Upper lobe of left lung (tissue), 6 donors: Measurements from ENCODE around the gene JOSD1. TPM values are rescaled to one million over a fixed set of nuclear protein-coding genes. Genes with fewer than 3 reads are reported as not detected.

ENCODE experiments used
- ATAC-seq, 2 donors: fragments of 200-7000 bp; cut with Tn5 transposase; one replicate each; pipeline ENCODE4 v1.9.1; 2022; ENCODE audit warnings: mild to moderate bottlenecking in 2 of 2, moderate library complexity in 2 of 2; ENCODE audit not compliant: low FRiP score in 2 of 2
- DNase-seq, 2 donors: peaks; one replicate each; pipeline ENCODE4 v3.0.0-alpha.2; 2019 to 2020
- H3K27ac ChIP-seq, 4 donors: fragments of 200-600 bp; sonication (generic); one replicate each; pipeline ENCODE4 v1.5.1; 2016 to 2019
- H3K27me3 ChIP-seq, 4 donors: fragments of 200-600 bp; sonication (generic); one replicate each; pipeline ENCODE4 v1.5.1; 2017 to 2019
- H3K36me3 ChIP-seq, 4 donors: fragments of 200-600 bp; sonication (generic); one replicate each; pipeline ENCODE4 v1.5.1; 2016 to 2019
- H3K4me1 ChIP-seq, 4 donors: fragments of 200-600 bp; sonication (generic); one replicate each; pipeline ENCODE4 v1.5.1; 2018 to 2019
- H3K4me3 ChIP-seq, 4 donors: fragments of 200-600 bp; sonication (generic); one replicate each; pipeline ENCODE4 v1.5.1; 2017 to 2019; ENCODE audit warnings: mild to moderate bottlenecking in 2 of 4, moderate library complexity in 1 of 4
- H3K9me3 ChIP-seq, 4 donors: fragments of 200-600 bp; sonication (generic); one replicate each; pipeline ENCODE4 v1.5.1; 2018 to 2019
- EP300 ChIP-seq, 4 donors: sonication (generic); formaldehyde crosslinking; IDR thresholded peaks; one replicate each; pipeline ENCODE4 v1.5.1; 2017; ENCODE audit warnings: antibody characterized with exemption in 4 of 4, control low read depth in 2 of 4
- POLR2A ChIP-seq, 4 donors: fragments of 450-650 bp; IDR thresholded peaks; one replicate each; pipeline ENCODE4 v1.5.1; 2016 to 2017; ENCODE audit warnings: antibody characterized with exemption in 4 of 4, mild to moderate bottlenecking in 2 of 4
- POLR2AphosphoS5 ChIP-seq, 2 donors: sonication (generic); formaldehyde crosslinking; IDR thresholded peaks; one replicate each; pipeline ENCODE4 v1.5.1; 2017; ENCODE audit warnings: antibody characterized with exemption in 2 of 2
- WGBS, 2 donors: methylation state at CpG; one replicate each; pipeline ENCODE4 v1.1.5; 2017 to 2018; 5-methylcytosine and 5-hydroxymethylcytosine counted together
- total RNA-seq, 6 donors: library from RNA; depleted of rRNA in 4 of 6; stranded (reverse); fragments of >200 nt in 4 of 6; gene quantifications; one replicate each; pipeline versions ENCODE4 v1.1.0 to v1.2.1, GENCODE V29; 2016 to 2021
- TF ChIP-seq, protein P1 (sequence below), 6 experiments: fragments of 450-650 bp in 4 of 6; fragments of 200-600 bp in 2 of 6; sonication (generic) in 2 of 6; IDR thresholded peaks; one replicate each; pipeline ENCODE4 v1.5.1; 2016 to 2019; ENCODE audit warnings: antibody characterized with exemption in 6 of 6
- donor health status: DM: no; HTN: no; CAD: no; lungs with moderate emphysema.
- donor health status: DM: no; HTN: yes; CAD: no; lungs with severe emphysema.

Gene JOSD1
- total RNA-seq, 6 donors from 2014 or later = 47.1 to 84.8 (median 67.3) TPM

DNA sequence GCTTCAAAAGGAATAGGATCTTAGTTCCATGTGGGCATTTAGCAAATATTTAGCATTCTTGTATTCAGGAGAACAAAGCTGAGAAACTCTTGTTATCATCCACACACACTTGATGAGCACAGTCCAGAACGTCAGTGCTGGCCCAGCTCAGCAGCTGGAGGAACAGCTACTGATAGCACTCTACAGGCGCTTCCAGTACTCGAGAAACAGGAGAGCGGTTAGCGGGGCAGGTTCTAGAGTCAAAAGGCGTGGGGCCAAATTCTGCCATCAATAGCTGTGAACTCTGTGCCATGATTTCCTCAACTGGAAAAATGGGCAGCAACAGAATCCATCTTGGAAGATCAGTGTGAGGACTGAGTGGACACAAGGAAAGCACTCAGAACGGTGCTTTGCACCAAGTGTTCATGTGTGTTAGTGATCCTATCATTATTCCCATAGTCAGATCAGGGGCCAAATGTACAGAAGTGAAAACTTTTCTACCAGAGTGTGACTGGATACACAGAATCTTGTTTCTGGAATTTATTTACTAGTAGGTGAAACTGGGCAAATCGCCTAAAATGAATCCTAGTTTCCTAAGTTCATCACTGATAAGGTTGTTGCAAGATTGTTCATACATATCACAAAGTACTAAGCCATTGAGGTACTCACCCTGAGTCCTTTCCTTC lies 3.2 kb downstream of the JOSD1 start:
- Histone ChIP-seq H3K36me3 (peaks cover 0 to 22% (median 1%) of the 10 kb centered on the region in 4 donors), H3K27me3 (no peaks in the 10 kb centered on the region), H3K9me3 (no peaks in the 10 kb centered on the region), H3K27ac (peak overlapping the region; percentile 41 to 99 (median 98)), H3K4me3 (peak overlapping the region in 1 of 4 donors; percentile 65), H3K4me1 (peaks cover 57 to 71% (median 61%) of the 10 kb centered on the region in 4 donors)
- no peak for DNase-seq
- 63 to 77% methylated on average over 8 of the region's 8 CpGs for WGBS, 2 donors
- TF ChIP-seq EP300 (IDR thresholded peaks at IDR 0.05) (no peak), POLR2AphosphoS5 (IDR thresholded peaks at IDR 0.05) (peak in 1 of 2 donors; percentile 6)
- no peak for ATAC-seq

DNA sequence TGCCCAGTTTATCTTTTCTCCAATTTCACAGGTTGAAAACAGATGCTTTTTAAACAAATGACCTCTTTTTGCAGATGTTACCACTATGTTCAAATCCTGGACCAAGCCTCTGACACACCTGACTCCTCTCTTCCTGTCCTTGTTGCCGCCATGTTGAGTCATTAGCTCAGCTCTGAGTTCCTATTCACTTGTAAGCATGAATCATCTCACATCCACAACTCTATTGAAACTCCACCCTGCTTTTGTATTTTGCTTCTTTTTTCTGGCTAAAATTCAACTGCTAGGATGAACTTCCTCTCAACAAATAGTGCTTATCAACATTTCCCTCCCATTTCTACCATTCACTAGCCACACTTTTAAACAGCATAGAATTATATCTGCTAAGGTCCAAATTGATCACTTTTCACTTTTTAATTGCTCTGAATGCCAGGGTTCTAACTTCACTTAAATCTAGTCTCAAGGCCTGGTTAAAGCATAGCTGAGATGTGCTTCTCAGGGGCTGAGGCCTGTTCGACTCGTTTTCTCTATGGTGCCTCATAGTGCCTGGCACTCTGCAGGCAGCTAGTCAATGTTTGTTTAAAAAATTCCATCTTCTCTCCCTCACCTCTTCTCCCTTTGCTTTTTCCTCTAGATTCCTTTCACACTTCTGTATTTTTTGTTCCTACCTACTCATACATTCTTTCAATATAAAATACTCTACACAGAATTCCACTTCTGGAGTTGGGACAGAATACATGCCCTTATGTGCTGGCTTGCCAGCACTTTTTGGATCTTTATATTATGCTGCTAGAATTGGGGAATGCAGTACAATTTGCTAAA lies 3.9 kb downstream of the JOSD1 start:
- 24 to 32% methylated on average over 3 of the region's 3 CpGs for WGBS, 2 donors
- no peaks in the 10 kb centered on the region for H3K27me3 ChIP-seq
- H3K4me1 ChIP-seq = peaks cover 57 to 71% (median 60%) of the 10 kb centered on the region in 4 donors
- peak in 1 of 2 donors; percentile 51 for DNase-seq
- peak overlapping the region; percentile 41 to 99 (median 98) for H3K27ac ChIP-seq
- TF ChIP-seq POLR2AphosphoS5 (IDR thresholded peaks at IDR 0.05) = peak in 1 of 2 donors; percentile 23
- TF ChIP-seq, protein P1, sequence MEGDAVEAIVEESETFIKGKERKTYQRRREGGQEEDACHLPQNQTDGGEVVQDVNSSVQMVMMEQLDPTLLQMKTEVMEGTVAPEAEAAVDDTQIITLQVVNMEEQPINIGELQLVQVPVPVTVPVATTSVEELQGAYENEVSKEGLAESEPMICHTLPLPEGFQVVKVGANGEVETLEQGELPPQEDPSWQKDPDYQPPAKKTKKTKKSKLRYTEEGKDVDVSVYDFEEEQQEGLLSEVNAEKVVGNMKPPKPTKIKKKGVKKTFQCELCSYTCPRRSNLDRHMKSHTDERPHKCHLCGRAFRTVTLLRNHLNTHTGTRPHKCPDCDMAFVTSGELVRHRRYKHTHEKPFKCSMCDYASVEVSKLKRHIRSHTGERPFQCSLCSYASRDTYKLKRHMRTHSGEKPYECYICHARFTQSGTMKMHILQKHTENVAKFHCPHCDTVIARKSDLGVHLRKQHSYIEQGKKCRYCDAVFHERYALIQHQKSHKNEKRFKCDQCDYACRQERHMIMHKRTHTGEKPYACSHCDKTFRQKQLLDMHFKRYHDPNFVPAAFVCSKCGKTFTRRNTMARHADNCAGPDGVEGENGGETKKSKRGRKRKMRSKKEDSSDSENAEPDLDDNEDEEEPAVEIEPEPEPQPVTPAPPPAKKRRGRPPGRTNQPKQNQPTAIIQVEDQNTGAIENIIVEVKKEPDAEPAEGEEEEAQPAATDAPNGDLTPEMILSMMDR (IDR thresholded peaks at IDR 0.05) = no peak
- no peak for ATAC-seq
- no peaks in the 10 kb centered on the region for H3K9me3 ChIP-seq
- peak overlapping the region in 1 of 4 donors; percentile 65 for H3K4me3 ChIP-seq
- H3K36me3 ChIP-seq = peaks cover 0 to 28% (median 4%) of the 10 kb centered on the region in 4 donors

- Histone ChIP-seq H3K4me1 (peaks cover 51 to 66% (median 56%) of the 10 kb centered on the region in 4 donors), H3K27ac (peak overlapping the region in 3 of 4 donors; percentile 97 to 99 (median 98))
Observed at GRCh38 chr22:38694940-38695339, 5.8 kb downstream of the JOSD1 start.

DNA sequence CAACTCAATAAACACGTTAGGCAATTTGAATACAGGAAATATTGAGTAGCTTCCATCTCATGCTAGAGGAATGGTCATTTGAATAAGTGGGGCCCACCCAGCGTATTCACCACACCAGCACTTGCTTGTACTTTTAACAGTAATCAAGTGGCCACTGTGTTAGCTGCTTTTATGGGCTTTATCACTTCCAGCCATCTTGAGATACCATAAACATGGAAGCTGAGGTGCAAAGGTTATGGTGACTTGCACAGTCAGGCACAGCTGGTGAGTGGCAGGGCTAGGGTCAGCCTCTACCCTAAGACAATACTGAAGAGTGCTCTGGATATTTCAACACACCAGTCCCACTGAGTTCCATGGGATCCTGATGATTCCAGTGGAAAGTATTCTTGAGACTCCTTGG lies 6.7 kb downstream of the JOSD1 start:
- Histone ChIP-seq H3K4me1 (peaks cover 44 to 58% (median 49%) of the 10 kb centered on the region in 4 donors), H3K36me3 (peaks cover 0 to 48% (median 11%) of the 10 kb centered on the region in 4 donors), H3K4me3 (no peak overlapping the region), H3K9me3 (no peaks in the 10 kb centered on the region), H3K27me3 (no peaks in the 10 kb centered on the region), H3K27ac (peak overlapping the region; percentile 35 to 99 (median 98))
- 77 to 78% methylated on average over 2 of the region's 2 CpGs for WGBS, 2 donors
- TF ChIP-seq, protein P1 (IDR thresholded peaks at IDR 0.05) = no peak
- TF ChIP-seq EP300 (IDR thresholded peaks at IDR 0.05) (no peak), POLR2A (IDR thresholded peaks at IDR 0.05) (no peak), POLR2AphosphoS5 (IDR thresholded peaks at IDR 0.05) (no peak)
- ATAC-seq (no peak), DNase-seq (no peak)

More at GRCh38 chr22:38694940-38695339, 5.8 kb downstream of the JOSD1 start:
- Histone ChIP-seq H3K4me3 (no peak overlapping the region), H3K36me3 (peaks cover 0 to 39% (median 6%) of the 10 kb centered on the region in 4 donors), H3K9me3 (no peaks in the 10 kb centered on the region), H3K27me3 (no peaks in the 10 kb centered on the region)
- TF ChIP-seq POLR2A (IDR thresholded peaks at IDR 0.05) (no peak), EP300 (IDR thresholded peaks at IDR 0.05) (no peak), POLR2AphosphoS5 (IDR thresholded peaks at IDR 0.05) (no peak)
- TF ChIP-seq, protein P1 (IDR thresholded peaks at IDR 0.05) = no peak
- 52 to 62% methylated on average over 3 of the region's 3 CpGs for WGBS, 2 donors
- ATAC-seq = no peak
- no peak for DNase-seq

DNA sequence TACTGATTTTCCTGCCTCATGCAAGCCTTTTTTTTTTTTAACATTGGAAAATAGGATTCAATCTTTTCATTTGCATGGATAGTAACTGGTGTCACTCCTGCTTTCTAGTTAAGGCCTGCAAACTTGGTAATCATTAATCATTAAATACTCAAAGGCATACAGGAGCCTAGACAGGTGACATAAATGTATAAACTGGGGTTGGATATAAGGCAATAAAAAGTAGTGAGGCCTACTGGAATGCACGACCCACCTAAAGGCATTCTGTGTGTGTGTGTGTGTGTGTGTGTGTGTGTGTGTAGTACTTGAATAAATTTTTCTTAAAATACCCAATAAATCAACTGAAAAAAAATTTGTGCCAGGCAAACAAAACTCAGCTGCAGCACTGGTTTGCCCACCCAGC lies 11.1 kb downstream of the JOSD1 start:
- DNase-seq (no peak), ATAC-seq (no peak)
- H3K27me3 ChIP-seq = no peaks in the 10 kb centered on the region
- no peak for TF ChIP-seq POLR2A (IDR thresholded peaks at IDR 0.05)
- no peak for TF ChIP-seq POLR2AphosphoS5 (IDR thresholded peaks at IDR 0.05)
- TF ChIP-seq, protein P1 (IDR thresholded peaks at IDR 0.05) = no peak
- no peak for TF ChIP-seq EP300 (IDR thresholded peaks at IDR 0.05)
- peaks cover 17 to 90% (median 54%) of the 10 kb centered on the region in 4 donors for H3K36me3 ChIP-seq
- no peak overlapping the region for H3K4me3 ChIP-seq
- 50 to 67% methylated on average over 1 of the region's 1 CpG for WGBS, 2 donors
- H3K4me1 ChIP-seq = peaks cover 0 to 14% (median 9%) of the 10 kb centered on the region in 4 donors
- no peaks in the 10 kb centered on the region for H3K9me3 ChIP-seq
- H3K27ac ChIP-seq = no peak overlapping the region
